ENCODE measurements around the gene MRPL48.
A peak's percentile ranks its signal among the peaks of the same experiment; 100 is the strongest.
"Not testable (repeated sequence)": the region's sequence is repeated elsewhere in the genome, so short reads cannot be mapped to it uniquely, and the experiment has no call there.

The MRPL48 gene

GRCh38 chr11:73787643-73788558 lies at the start of gene MRPL48:
Gene MRPL48 (plus strand): TSS chr11:73787874. CDS start chr11:73787972, 98 bp downstream.
- H3K27ac ChIP-seq (ENCODE audit: low read depth, low read length), result peak within 1 kb of the TSS; percentile 97
- H3K9me3 ChIP-seq (ENCODE audit: control insufficient read depth, insufficient read depth, low read depth, low read length), result no peaks in the 10 kb centered on the region
- H3K9ac ChIP-seq (ENCODE audit: low read length), result peak within 1 kb of the TSS; percentile 99
- H3K36me3 ChIP-seq (ENCODE audit: control insufficient read depth, insufficient read depth, low read length), result 0 out of 2 replicates have a peak, but pooled peaks cover 2% of the 10 kb centered on the region
- no peaks in the 10 kb centered on the region for H3K27me3 ChIP-seq (ENCODE audit: control insufficient read depth, insufficient read depth, low read length)
- peaks cover 12% of the 10 kb centered on the region; the same call in 1 of the 2 replicates for H3K4me1 ChIP-seq (ENCODE audit: control insufficient read depth, insufficient read depth, low read length)
- H3K4me3 ChIP-seq (ENCODE audit: low read depth, low read length), result peak within 1 kb of the TSS; percentile 95

- Histone ChIP-seq H3K9ac (ENCODE audit: low read length) (no peak overlapping the region), H3K27me3 (ENCODE audit: control insufficient read depth, insufficient read depth, low read length) (no peaks in the 10 kb centered on the region), H3K4me3 (ENCODE audit: low read depth, low read length) (no peak overlapping the region), H3K36me3 (ENCODE audit: control insufficient read depth, insufficient read depth, low read length) (no peaks in the 10 kb centered on the region), H3K9me3 (ENCODE audit: control insufficient read depth, insufficient read depth, low read depth, low read length) (no peaks in the 10 kb centered on the region), H3K27ac (ENCODE audit: low read depth, low read length) (no peak overlapping the region), H3K4me1 (ENCODE audit: control insufficient read depth, insufficient read depth, low read length) (no peaks in the 10 kb centered on the region)
These were observed 44.6 kb upstream of the MRPL48 start for GRCh38 chr11:73743045-73743444.

GRCh38 chr11:73746701-73747100 lies 41.0 kb upstream of the MRPL48 start:
- Histone ChIP-seq H3K9me3 (ENCODE audit: control insufficient read depth, insufficient read depth, low read depth, low read length) (no peaks in the 10 kb centered on the region), H3K4me3 (ENCODE audit: low read depth, low read length) (no peak overlapping the region), H3K4me1 (ENCODE audit: control insufficient read depth, insufficient read depth, low read length) (no peaks in the 10 kb centered on the region), H3K27ac (ENCODE audit: low read depth, low read length) (no peak overlapping the region), H3K27me3 (ENCODE audit: control insufficient read depth, insufficient read depth, low read length) (no peaks in the 10 kb centered on the region), H3K36me3 (ENCODE audit: control insufficient read depth, insufficient read depth, low read length) (no peaks in the 10 kb centered on the region), H3K9ac (ENCODE audit: low read length) (no peak overlapping the region)

- H3K9me3 ChIP-seq (ENCODE audit: control insufficient read depth, insufficient read depth, low read depth, low read length), result no peaks in the 10 kb centered on the region
- no peak overlapping the region for H3K4me3 ChIP-seq (ENCODE audit: low read depth, low read length)
- no peak overlapping the region for H3K27ac ChIP-seq (ENCODE audit: low read depth, low read length)
- no peaks in the 10 kb centered on the region for H3K4me1 ChIP-seq (ENCODE audit: control insufficient read depth, insufficient read depth, low read length)
- H3K27me3 ChIP-seq (ENCODE audit: control insufficient read depth, insufficient read depth, low read length), result no peaks in the 10 kb centered on the region
- no peaks in the 10 kb centered on the region for H3K36me3 ChIP-seq (ENCODE audit: control insufficient read depth, insufficient read depth, low read length)
- no peak overlapping the region for H3K9ac ChIP-seq (ENCODE audit: low read length)
These were observed 39.9 kb upstream of the MRPL48 start for GRCh38 chr11:73747762-73748161.

- no peaks in the 10 kb centered on the region for H3K4me1 ChIP-seq (ENCODE audit: control insufficient read depth, insufficient read depth, low read length)
- no peaks in the 10 kb centered on the region for H3K36me3 ChIP-seq (ENCODE audit: control insufficient read depth, insufficient read depth, low read length)
- no peak overlapping the region for H3K27ac ChIP-seq (ENCODE audit: low read depth, low read length)
- no peak overlapping the region for H3K9ac ChIP-seq (ENCODE audit: low read length)
- H3K9me3 ChIP-seq (ENCODE audit: control insufficient read depth, insufficient read depth, low read depth, low read length), result no peaks in the 10 kb centered on the region
- no peak overlapping the region for H3K4me3 ChIP-seq (ENCODE audit: low read depth, low read length)
- H3K27me3 ChIP-seq (ENCODE audit: control insufficient read depth, insufficient read depth, low read length), result no peaks in the 10 kb centered on the region
These were observed 39.4 kb upstream of the MRPL48 start for GRCh38 chr11:73748300-73748699.

GRCh38 chr11:73749118-73749517 lies 38.6 kb upstream of the MRPL48 start:
- Histone ChIP-seq H3K4me3 (ENCODE audit: low read depth, low read length) (no peak overlapping the region), H3K4me1 (ENCODE audit: control insufficient read depth, insufficient read depth, low read length) (no peaks in the 10 kb centered on the region), H3K36me3 (ENCODE audit: control insufficient read depth, insufficient read depth, low read length) (no peaks in the 10 kb centered on the region), H3K9ac (ENCODE audit: low read length) (no peak overlapping the region), H3K27ac (ENCODE audit: low read depth, low read length) (no peak overlapping the region), H3K27me3 (ENCODE audit: control insufficient read depth, insufficient read depth, low read length) (no peaks in the 10 kb centered on the region), H3K9me3 (ENCODE audit: control insufficient read depth, insufficient read depth, low read depth, low read length) (no peaks in the 10 kb centered on the region)

GRCh38 chr11:73750228-73750627 lies 37.4 kb upstream of the MRPL48 start:
- Histone ChIP-seq H3K27me3 (ENCODE audit: control insufficient read depth, insufficient read depth, low read length) (no peaks in the 10 kb centered on the region), H3K4me3 (ENCODE audit: low read depth, low read length) (no peak overlapping the region), H3K9ac (ENCODE audit: low read length) (no peak overlapping the region), H3K9me3 (ENCODE audit: control insufficient read depth, insufficient read depth, low read depth, low read length) (no peaks in the 10 kb centered on the region), H3K36me3 (ENCODE audit: control insufficient read depth, insufficient read depth, low read length) (no peaks in the 10 kb centered on the region), H3K4me1 (ENCODE audit: control insufficient read depth, insufficient read depth, low read length) (no peaks in the 10 kb centered on the region), H3K27ac (ENCODE audit: low read depth, low read length) (no peak overlapping the region)

- not testable (repeated sequence) for H3K36me3 ChIP-seq (ENCODE audit: control insufficient read depth, insufficient read depth, low read length); H3K27ac ChIP-seq (ENCODE audit: low read depth, low read length); H3K4me1 ChIP-seq (ENCODE audit: control insufficient read depth, insufficient read depth, low read length)
These were observed 36.8 kb upstream of the MRPL48 start for GRCh38 chr11:73750862-73751261.

GRCh38 chr11:73752216-73752867 lies 35.3 kb upstream of the MRPL48 start:
- no peak overlapping the region for H3K27ac ChIP-seq (ENCODE audit: low read depth, low read length)
- H3K4me3 ChIP-seq (ENCODE audit: low read depth, low read length), result no peak overlapping the region
- H3K9ac ChIP-seq (ENCODE audit: low read length), result no peak overlapping the region
- H3K36me3 ChIP-seq (ENCODE audit: control insufficient read depth, insufficient read depth, low read length), result no peaks in the 10 kb centered on the region
- H3K4me1 ChIP-seq (ENCODE audit: control insufficient read depth, insufficient read depth, low read length), result no peaks in the 10 kb centered on the region
- no peaks in the 10 kb centered on the region for H3K9me3 ChIP-seq (ENCODE audit: control insufficient read depth, insufficient read depth, low read depth, low read length)
- no peaks in the 10 kb centered on the region for H3K27me3 ChIP-seq (ENCODE audit: control insufficient read depth, insufficient read depth, low read length)

More at GRCh38 chr11:73750862-73751261, 36.8 kb upstream of the MRPL48 start:
- H3K4me3 ChIP-seq (ENCODE audit: low read depth, low read length); H3K9ac ChIP-seq (ENCODE audit: low read length); H3K9me3 ChIP-seq (ENCODE audit: control insufficient read depth, insufficient read depth, low read depth, low read length); H3K27me3 ChIP-seq (ENCODE audit: control insufficient read depth, insufficient read depth, low read length): not testable (repeated sequence)

- no peak overlapping the region for H3K27ac ChIP-seq (ENCODE audit: low read depth, low read length)
- no peaks in the 10 kb centered on the region for H3K9me3 ChIP-seq (ENCODE audit: control insufficient read depth, insufficient read depth, low read depth, low read length)
- peaks cover 2% of the 10 kb centered on the region; the same call in 1 of the 2 replicates for H3K4me1 ChIP-seq (ENCODE audit: control insufficient read depth, insufficient read depth, low read length)
- no peaks in the 10 kb centered on the region for H3K27me3 ChIP-seq (ENCODE audit: control insufficient read depth, insufficient read depth, low read length)
- no peak overlapping the region for H3K4me3 ChIP-seq (ENCODE audit: low read depth, low read length)
- no peak overlapping the region for H3K9ac ChIP-seq (ENCODE audit: low read length)
- no peaks in the 10 kb centered on the region for H3K36me3 ChIP-seq (ENCODE audit: control insufficient read depth, insufficient read depth, low read length)
These were observed 34.8 kb upstream of the MRPL48 start for GRCh38 chr11:73752903-73753302.

- Histone ChIP-seq H3K9ac (ENCODE audit: low read length) (no peak overlapping the region), H3K4me1 (ENCODE audit: control insufficient read depth, insufficient read depth, low read length) (peaks cover 12% of the 10 kb centered on the region; the same call in 1 of the 2 replicates), H3K27me3 (ENCODE audit: control insufficient read depth, insufficient read depth, low read length) (no peaks in the 10 kb centered on the region), H3K36me3 (ENCODE audit: control insufficient read depth, insufficient read depth, low read length) (no peaks in the 10 kb centered on the region), H3K4me3 (ENCODE audit: low read depth, low read length) (no peak overlapping the region), H3K9me3 (ENCODE audit: control insufficient read depth, insufficient read depth, low read depth, low read length) (no peaks in the 10 kb centered on the region), H3K27ac (ENCODE audit: low read depth, low read length) (no peak overlapping the region)
These were observed 33.7 kb upstream of the MRPL48 start for GRCh38 chr11:73753938-73754337.
